ENCODE measurements around the gene CFAP73.
"Not testable (repeated sequence)": the region's sequence is repeated elsewhere in the genome, so short reads cannot be mapped to it uniquely, and the experiment has no call there.

The CFAP73 gene

GRCh38 chr12:113196582-113196981, 47.1 kb downstream of the CFAP73 start:
- no peak for DNase-seq

- DNase-seq, result peak; percentile 77
These were observed 47.5 kb downstream of the CFAP73 start for GRCh38 chr12:113196990-113197389.

DNA sequence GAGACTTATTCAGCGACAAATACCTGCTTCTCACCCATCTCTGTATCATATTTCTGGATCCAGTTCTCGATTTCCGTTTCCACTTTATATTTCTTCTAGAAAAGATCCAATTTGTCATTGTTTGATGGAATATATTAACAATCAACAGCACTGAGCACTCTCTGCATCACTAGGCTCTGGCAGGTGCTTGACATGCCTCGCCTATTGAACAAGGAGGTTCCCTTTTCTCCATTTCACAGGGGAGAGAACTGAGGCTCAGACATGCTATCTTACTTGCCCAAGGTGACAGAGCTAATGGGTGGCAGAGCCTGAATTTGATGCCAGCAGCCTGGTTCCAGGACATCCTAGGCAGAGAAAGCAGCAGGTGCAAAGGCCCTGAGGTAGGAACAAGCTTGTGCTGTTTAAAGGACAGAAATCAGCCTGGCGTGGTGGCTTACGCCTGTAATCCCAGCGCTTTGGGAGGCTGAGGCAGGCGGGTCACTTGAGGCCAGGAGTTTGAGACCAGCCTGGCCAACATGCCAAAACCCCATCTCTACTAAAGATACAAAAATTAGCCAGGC, 48.1 kb downstream of the CFAP73 start:
- DNase-seq, result no peak

DNA sequence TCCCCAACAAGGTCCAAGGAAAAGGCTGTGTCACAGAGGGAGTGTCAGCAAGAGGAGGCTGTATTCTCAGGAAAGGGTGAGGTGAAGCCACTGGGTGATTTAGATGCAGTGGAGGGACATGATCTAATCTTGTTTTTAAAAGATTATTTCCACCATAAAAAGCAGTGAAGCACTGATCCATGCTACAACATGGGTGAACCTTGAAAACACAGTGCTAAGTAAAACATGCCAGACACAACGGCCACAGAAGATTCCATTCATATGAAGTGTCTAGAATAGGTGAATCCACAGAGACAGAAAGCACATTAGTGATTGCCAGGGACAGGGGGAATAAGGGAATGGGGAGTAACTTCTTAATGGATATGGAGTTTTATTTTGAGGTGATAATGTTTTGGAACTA, 48.8 kb downstream of the CFAP73 start:
- DNase-seq, result no peak

DNA sequence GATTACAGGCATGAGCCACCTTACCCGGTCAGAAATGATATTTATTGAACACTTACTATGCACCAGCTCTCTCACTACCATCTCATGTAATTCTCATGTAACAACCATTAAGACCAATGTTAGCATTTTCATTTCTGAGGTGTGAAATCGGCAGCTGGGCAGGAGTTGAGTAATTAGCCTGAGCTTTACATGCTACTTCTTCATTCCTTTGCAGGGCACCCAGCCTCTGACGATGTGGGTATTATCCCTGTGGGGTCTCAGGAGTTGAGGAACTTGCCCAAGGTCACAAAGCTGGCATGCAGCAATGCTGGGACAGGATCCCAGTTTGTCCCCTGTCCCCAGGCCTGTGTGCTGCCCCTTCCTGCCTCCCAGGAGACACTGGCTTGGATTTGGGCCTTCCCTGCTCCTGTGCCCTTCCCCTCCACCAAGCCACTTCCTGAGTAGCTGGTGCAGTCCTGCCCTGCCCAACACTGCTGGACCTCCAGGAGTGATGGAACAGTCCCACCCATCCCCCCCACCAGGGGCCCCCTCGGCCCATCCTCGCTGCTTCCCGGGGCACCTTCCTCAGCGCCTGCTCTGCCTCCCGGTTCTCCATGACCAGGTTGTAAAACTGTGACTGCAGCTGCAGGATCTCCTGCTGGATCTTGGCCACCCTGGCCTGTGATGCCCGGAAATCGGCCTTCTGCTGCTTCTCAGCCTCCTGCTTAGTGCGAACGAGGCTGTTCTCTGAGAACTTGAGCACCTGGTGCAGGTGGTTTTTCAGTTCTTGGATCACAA, 50.7 kb downstream of the CFAP73 start:
- DNase-seq, result no peak

DNA sequence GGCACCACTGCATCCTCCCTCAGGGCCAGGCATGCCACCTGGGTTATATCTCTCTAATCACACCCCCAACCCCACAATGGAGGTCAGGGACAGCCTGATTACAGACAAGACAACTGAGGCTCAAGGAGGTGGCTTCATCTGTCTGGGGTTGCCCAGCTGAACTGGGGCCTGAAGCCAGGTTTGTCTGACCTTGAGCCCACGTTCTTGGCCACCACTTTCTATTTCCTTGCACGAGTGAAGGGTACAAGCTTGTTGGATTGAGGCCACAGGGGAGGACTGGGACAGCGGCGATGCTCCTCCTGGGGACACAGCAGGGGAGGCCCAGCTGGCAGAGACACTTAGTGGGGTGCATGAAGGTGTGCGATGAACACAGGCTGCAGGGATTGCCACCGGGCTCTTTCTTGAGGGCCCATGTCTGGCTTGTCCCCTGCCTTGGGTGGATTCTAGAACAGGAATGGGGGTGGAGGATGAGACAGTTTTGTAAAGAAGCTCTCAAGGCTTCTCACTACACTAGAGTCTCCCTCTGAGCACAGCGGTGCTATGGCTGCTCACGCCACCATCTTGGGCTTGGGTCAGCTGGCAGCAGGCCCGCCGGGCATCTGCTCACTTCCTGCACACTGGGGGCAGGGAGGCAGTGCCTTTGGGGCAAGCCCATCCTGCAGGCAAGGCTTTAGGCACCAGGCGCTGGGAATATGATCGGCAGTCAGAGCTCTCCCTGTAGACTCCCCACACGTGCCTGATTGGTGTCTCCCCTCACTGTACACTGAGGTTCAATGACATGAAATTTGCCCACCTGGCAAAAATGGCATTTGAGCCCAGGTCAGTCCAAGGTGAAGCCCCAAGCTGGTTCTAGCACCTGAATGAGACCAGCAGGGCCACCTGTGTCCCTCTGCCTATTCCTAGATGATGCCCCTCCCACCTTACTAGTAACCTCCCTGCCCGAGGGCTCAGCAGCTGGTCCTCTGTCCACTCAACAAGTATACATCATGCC, 52.0 kb downstream of the CFAP73 start:
- no peak for DNase-seq

DNA sequence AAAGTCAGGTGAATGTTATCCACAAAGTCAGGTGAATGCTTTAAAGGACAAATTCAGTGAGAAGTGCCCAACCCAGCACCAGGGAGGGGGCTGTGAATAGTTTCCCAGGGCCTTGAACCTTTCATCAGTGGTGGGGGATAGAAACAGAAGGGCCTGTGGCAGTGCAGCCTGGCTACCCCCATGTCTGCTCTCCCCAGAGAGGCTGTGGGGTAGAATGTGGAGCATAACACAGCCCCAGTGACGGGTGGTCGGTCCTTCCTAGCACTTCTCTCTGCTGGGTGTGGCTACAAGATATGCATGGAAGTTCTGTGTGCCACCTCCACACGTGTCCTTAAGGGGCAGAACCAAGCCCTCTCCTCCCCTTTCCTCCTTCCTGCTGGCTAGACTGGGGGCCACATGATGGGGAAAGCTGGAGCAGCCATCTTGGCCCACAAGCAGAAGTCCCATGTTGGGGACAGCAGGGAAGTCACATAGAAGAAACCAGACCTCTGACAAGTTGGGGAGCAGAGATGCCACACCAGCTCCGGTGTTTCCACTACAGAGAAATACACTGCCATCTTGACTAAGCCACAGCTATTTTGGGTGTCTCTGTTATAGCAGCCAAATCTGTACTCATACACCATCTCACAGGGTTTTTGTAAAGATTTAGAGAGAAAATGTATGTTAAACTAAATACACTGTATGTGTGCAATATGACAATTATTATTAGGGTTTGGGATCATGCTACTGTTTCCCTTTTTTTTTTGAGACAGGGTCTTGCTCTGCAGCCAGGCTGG, 53.0 kb downstream of the CFAP73 start:
- no peak for DNase-seq

- DNase-seq, result no peak
These were observed 54.6 kb downstream of the CFAP73 start for GRCh38 chr12:113203852-113204760.

DNA sequence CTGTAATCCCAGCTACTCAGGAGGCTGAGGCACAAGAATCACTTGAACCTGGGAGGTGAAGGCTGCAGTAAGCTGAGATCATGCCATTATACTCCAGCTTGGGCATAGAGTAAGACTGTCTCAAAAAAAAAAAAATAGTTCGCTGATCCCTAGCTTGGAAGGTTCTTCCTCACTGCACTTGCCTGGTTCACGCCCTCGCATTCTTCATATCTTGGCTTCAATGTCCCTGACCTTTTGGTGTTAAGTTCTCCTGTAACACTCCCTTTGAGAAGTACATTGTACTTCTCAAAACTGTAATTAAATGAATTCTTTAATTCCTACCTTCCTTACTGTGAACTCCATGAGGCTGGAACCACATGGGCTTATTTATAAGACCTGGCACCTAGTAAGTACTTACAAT, 55.3 kb downstream of the CFAP73 start:
- DNase-seq, result no peak

DNA sequence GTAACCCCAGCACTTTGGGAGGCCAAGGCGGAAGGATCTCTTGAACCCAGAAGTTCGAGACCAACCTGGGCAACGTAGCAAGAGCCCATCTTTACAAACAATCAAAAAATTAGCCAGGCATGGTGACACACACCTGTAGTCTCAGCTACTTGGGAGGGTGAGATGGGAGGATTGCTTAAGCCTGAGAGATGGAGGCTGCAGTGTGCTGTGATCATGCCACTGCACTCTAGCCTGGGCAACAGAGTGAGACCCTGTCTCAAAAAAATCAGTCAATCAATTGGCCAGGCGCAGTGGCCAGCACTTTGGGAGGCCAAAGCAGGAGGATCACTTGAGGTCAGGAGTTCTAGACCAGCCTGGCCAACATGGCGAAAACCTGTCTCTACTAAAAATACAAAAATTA, 57.3 kb downstream of the CFAP73 start:
- not testable (repeated sequence) for DNase-seq

- DNase-seq, result peak; percentile 13
These were observed 58.1 kb downstream of the CFAP73 start for GRCh38 chr12:113207613-113208040.

DNA sequence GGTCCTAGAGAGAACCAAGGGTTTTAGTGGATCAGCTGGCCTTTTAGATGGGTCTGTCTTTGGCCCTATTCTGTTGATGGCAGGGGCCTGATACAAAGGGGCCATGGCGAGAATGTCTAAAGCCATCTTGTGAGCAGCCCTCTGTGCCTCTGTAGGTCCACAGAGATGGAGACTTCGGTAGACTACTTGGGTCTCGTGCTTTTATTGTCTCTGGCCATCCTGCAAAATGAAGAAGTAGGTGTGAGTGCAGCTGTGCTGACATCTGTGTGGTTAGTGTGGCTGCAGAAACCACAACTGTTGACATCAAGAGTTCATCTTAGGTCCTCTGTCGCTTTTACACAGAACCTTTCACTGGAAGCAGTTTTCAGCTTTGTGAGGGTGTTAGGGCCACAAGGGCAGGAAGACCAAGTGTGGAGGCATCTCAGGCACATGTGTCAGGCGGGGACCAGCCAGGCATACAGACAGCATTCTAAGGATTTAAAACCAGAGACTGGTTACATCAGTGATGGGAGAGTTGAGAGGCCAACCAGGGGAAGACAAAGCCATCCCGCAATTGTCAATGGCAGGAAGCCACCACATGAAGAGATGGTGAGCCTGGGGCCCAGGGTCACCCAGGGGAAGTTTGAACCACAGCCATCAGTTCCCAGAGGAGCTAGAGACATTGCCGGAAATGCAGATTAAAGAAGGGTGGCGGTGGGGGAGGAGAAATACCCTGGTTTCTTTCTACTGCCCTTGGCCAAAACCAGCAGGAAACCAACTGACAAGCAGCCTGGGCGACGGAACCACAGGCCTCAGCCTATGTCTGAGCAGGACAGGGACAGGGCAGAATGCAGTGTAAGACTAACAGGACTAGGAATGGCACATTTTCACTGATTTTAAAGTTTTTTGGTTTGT, 58.8 kb downstream of the CFAP73 start:
- DNase-seq, result peak; percentile 73
